Fibroblast of the aortic adventitia (primary cell): ENCODE data around the gene GALNT2. TPM values are rescaled to one million over a fixed set of nuclear protein-coding genes. Genes with fewer than 3 reads are reported as not detected.

Source experiments
- DNase-seq: peaks from one replicate; pipeline ENCODE4 v3.0.0-alpha.2; 2010; ENCODE audit warnings: low read depth
- H3K4me3 ChIP-seq: 2 replicates; pipeline ENCODE4 v1.5.1; 2011; ENCODE audit warnings: low read depth, mild to moderate bottlenecking, control low read depth, low read length, moderate library complexity
- total RNA-seq: library from RNA; depleted of rRNA; stranded (reverse); fragments of >200 nt; gene quantifications from 2 replicates; pipeline ENCODE4 v1.2.3, GENCODE V29; 2012; ENCODE audit warnings: low replicate concordance
- TF ChIP-seq, protein P1 (sequence below): IDR thresholded peaks from 2 replicates; pipeline ENCODE4 v1.5.1; 2011; ENCODE audit warnings: mild to moderate bottlenecking, low read length, control low read depth, inconsistent platforms; ENCODE audit not compliant: insufficient read depth

Gene GALNT2
- total RNA-seq, 1 donor: 68.1 TPM

DNA sequence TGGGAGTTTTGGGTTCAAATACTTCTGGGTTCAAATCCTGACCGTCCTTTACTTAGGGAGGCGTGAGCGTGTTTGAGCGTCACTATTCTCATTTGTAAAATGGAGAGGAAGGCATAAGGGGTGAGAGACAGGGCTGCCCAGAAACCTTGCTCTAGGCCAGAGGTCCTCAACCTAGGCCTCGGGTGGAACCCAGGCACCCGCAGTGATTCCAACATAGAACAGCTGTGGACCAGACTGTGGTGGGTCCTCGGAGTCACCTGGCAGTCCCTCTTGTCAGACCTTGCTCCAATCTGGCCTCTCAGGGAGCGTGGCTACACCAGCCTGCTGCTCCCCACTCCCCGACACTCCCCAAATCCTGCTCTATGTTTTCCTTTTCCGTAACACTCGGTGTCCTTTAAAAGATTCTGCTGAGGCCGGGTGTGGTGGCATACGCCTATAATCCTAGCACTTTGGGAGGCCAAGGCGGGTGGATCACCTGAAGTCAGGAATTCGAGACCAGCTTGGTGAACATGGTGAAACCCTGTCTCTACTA, 242.7 kb downstream of the GALNT2 start:
- DNase-seq: no peak
- TF ChIP-seq, protein P1, sequence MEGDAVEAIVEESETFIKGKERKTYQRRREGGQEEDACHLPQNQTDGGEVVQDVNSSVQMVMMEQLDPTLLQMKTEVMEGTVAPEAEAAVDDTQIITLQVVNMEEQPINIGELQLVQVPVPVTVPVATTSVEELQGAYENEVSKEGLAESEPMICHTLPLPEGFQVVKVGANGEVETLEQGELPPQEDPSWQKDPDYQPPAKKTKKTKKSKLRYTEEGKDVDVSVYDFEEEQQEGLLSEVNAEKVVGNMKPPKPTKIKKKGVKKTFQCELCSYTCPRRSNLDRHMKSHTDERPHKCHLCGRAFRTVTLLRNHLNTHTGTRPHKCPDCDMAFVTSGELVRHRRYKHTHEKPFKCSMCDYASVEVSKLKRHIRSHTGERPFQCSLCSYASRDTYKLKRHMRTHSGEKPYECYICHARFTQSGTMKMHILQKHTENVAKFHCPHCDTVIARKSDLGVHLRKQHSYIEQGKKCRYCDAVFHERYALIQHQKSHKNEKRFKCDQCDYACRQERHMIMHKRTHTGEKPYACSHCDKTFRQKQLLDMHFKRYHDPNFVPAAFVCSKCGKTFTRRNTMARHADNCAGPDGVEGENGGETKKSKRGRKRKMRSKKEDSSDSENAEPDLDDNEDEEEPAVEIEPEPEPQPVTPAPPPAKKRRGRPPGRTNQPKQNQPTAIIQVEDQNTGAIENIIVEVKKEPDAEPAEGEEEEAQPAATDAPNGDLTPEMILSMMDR: no peak
- no peak overlapping the region for H3K4me3 ChIP-seq

DNA sequence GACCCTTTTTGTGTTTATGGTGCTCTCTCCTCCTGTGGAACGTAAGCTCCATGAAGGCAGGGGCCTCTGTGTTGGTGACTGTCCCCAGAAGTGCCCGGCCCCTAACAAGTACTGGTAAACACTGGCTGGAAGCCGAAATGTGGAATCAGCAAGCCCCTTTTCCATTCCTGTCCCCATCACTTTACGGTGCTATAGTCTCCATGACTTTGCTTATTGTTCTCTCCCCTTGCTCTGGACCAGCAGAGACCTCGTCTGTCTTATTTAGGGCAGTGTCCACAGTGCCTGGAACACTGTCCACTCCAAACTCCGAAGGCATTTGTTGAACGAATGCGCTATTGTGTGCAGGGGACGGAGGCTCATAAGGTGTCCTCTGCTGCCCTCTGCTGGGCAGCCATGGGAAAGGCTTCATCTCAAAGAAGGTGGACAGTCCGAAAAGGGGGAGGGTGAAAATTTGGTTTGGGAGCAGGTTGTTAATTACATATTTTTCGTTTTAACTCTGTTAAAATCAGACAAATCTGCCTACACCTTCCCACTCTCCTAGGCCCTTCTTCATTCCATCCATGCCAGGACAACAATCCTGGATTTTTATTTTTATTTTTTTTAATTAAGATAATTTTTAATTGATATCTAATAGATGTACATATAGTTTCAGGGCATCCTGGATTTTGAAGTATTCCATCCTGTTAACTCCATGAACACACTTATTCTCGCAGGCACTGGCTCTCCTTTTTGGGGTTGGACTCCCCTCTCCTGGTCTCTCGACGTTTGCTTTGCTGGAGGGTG, 243.5 kb downstream of the GALNT2 start:
- peak; percentile 84 for DNase-seq
- no peak overlapping the region for H3K4me3 ChIP-seq
- TF ChIP-seq, protein P1: peak; percentile 93

DNA sequence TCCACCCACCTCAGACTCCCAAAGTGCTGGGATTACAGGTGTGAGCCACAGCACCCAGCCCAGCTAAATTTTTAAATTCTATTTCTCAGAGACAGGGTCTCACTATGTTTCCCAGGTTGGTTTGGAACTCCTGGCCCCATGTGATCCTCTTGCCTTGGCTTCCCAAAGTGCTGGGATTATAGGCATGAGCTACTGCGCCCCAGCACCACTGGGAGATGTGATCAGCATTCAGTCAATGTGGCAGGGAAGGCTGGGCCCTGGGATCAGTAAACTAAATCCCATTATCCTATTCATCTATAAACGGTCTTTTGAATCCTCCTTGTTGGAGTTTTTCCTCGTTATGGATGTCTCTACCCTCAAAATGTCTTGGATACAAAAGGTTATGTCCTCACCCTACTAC, 245.6 kb downstream of the GALNT2 start:
- DNase-seq: no peak
- TF ChIP-seq, protein P1: no peak
- H3K4me3 ChIP-seq: no peak overlapping the region

DNA sequence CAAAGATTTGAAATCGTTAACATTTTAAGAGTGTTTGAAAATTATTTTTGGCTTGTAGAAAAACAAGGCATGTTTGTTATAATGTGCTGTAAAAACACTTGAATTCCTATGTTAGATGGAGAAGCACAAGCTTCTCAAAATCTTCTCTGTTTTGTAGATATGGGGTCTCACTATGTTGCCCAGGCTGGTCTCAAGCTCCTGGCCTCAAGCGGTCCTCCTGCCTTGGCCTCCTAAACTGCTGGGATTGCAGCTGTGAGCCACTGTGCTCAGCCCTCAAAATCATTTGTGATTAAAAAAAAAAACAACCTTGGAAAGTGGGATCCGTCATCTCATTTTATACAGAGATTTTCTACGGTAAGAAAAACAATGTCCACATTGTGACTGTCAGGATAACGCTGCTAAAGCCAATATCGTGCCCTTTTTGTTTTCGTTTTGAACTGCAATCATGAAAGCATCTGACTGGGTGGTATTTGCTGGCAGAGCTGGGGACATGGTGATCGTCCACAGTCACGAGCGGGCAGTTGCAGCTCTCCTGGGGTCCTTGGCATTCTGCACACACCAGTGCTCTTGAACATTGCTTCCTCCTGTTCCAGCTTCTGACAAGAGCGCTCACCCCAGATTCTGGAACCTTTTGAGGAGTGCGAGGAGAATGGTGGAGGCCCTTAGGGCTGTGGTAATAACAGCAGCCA, 246.6 kb downstream of the GALNT2 start:
- H3K4me3 ChIP-seq: no peak overlapping the region
- no peak for DNase-seq
- TF ChIP-seq, protein P1: no peak

DNA sequence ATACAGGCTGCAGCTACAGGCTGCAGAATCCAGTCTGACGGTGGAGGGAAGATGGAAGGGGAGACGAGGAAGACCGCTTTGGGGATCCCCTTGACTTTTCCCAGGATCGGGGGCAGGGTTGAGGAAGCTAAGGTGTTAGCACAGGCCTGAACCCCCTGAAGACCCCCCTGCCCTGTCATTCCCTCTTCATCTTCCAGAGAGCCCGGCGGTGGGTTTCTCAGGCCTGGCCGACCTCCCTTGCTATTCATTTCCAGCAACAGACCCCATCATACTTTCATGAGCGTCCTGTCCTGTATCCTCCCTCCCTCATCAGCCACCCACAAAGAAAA, 247.1 kb downstream of the GALNT2 start:
- DNase-seq: no peak
- TF ChIP-seq, protein P1: no peak

DNA sequence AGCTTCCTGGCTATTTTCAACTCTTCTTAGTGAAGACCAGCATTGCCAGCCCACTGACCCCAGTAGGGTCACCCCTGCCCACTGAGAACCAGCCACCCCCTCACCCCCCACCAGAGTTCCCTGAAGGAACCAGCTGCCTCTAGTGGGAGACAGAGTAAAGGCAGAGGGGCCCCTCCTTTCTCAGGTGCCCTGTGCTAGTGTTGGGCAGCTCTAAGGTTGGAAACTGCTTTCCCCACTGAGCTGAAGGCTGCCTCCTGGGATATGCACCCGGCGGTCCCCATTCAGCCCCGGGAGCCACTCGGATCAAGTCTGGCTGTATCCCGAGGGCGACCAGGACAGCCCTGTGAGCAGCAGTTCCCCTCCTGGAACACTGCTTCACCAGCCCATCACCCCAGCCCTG, 248.1 kb downstream of the GALNT2 start:
- no peak for DNase-seq
- TF ChIP-seq, protein P1: no peak
- H3K4me3 ChIP-seq: no peak overlapping the region

More for the DNA sequence above, 247.1 kb downstream of the GALNT2 start:
- H3K4me3 ChIP-seq: no peak overlapping the region
